ENCODE data around the gene EGFR. TPM values are rescaled to one million over a fixed set of nuclear protein-coding genes. Genes with fewer than 3 reads are reported as not detected.

EGFR gene
- polyA plus RNA-seq, 1 experiment = 62.6 TPM

GRCh38 chr7:55013851-55014250, 5.0 kb upstream of the EGFR start:
- CTCF ChIA-PET = interaction anchor here (1.4 kb wide), 1 partner anchor 241 kb away, joined by 4 read pairs; no protein-coding TSS in a partner anchor
- TF ChIP-seq CTCF (IDR thresholded peaks at IDR 0.05; ENCODE audit: low read depth, low read length) = no peak
- POLR2A ChIA-PET = interaction anchor here (0.9 kb wide), 1 partner anchor 72 kb away, joined by 3 read pairs; no protein-coding TSS in a partner anchor
- DNase-seq (ENCODE audit: low read depth, low spot score) = no peak
- no peaks in the 10 kb centered on the region for H3K27me3 ChIP-seq (ENCODE audit: control insufficient read depth, insufficient read depth, low read length)
- no peak overlapping the region for H3K4me3 ChIP-seq (ENCODE audit: low read depth, low read length)
- H3K9me3 ChIP-seq (ENCODE audit: control insufficient read depth, insufficient read depth, low read length) = no peaks in the 10 kb centered on the region; the same call in 1 of the 2 replicates
- no peak overlapping the region for H3K27ac ChIP-seq (ENCODE audit: low read depth, low read length)

GRCh38 chr7:55016061-55016745, 2.6 kb upstream of the EGFR start:
- Histone ChIP-seq H3K27me3 (ENCODE audit: control insufficient read depth, insufficient read depth, low read length) (no peaks in the 10 kb centered on the region), H3K9me3 (ENCODE audit: control insufficient read depth, insufficient read depth, low read length) (no peaks in the 10 kb centered on the region; the same call in 1 of the 2 replicates), H3K4me3 (ENCODE audit: low read depth, low read length) (no peak overlapping the region), H3K27ac (ENCODE audit: low read depth, low read length) (no peak overlapping the region)
- ChIA-PET POLR2A (no interaction called here), CTCF (interaction anchor here (1.6 to 4.6 kb wide), 3 partner anchors 228 to 242 kb away, joined by 4 to 30 read pairs (median 18); no protein-coding TSS in a partner anchor)
- TF ChIP-seq CTCF (IDR thresholded peaks at IDR 0.05; ENCODE audit: low read depth, low read length) = no peak
- DNase-seq (ENCODE audit: low read depth, low spot score) = no peak

- no peak for TF ChIP-seq CTCF (IDR thresholded peaks at IDR 0.05; ENCODE audit: low read depth, low read length)
- no peaks in the 10 kb centered on the region for H3K27me3 ChIP-seq (ENCODE audit: control insufficient read depth, insufficient read depth, low read length)
- ChIA-PET POLR2A (no interaction called here), CTCF (interaction anchor here (1.6 to 4.6 kb wide), 3 partner anchors 228 to 243 kb away, joined by 4 to 30 read pairs (median 18); no protein-coding TSS in a partner anchor)
- H3K27ac ChIP-seq (ENCODE audit: low read depth, low read length) = no peak overlapping the region
- no peaks in the 10 kb centered on the region; the same call in 1 of the 2 replicates for H3K9me3 ChIP-seq (ENCODE audit: control insufficient read depth, insufficient read depth, low read length)
- no peak overlapping the region for H3K4me3 ChIP-seq (ENCODE audit: low read depth, low read length)
- no peak for DNase-seq (ENCODE audit: low read depth, low spot score)
These were observed 2.1 kb upstream of the EGFR start for GRCh38 chr7:55016746-55017090.

- ChIA-PET POLR2A (interaction anchor here (1.1 to 1.5 kb wide), 4 partner anchors 103 to 229 kb away, joined by 3 read pairs; no protein-coding TSS in a partner anchor), CTCF (interaction anchor here (4.4 to 4.6 kb wide), 2 partner anchors 229 to 237 kb away, joined by 18 to 30 read pairs; no protein-coding TSS in a partner anchor)
- Histone ChIP-seq H3K27ac (ENCODE audit: low read depth, low read length) (no peak overlapping the region), H3K9me3 (ENCODE audit: control insufficient read depth, insufficient read depth, low read length) (no peaks in the 10 kb centered on the region; the same call in 1 of the 2 replicates), H3K27me3 (ENCODE audit: control insufficient read depth, insufficient read depth, low read length) (no peaks in the 10 kb centered on the region), H3K4me3 (ENCODE audit: low read depth, low read length) (no peak overlapping the region; the same call in 1 of the 2 replicates)
- no peak for DNase-seq (ENCODE audit: low read depth, low spot score)
- no peak for TF ChIP-seq CTCF (IDR thresholded peaks at IDR 0.05; ENCODE audit: low read depth, low read length)
These were observed 976 bp upstream of the EGFR start for GRCh38 chr7:55017841-55018240.

- Histone ChIP-seq H3K27ac (ENCODE audit: low read depth, low read length) (peak overlapping the region; percentile 47), H3K4me3 (ENCODE audit: low read depth, low read length) (peak overlapping the region; percentile 77), H3K9me3 (ENCODE audit: control insufficient read depth, insufficient read depth, low read length) (no peaks in the 10 kb centered on the region; the same call in 1 of the 2 replicates), H3K27me3 (ENCODE audit: control insufficient read depth, insufficient read depth, low read length) (no peaks in the 10 kb centered on the region)
- CTCF ChIA-PET = interaction anchor here (1.0 to 4.6 kb wide), 5 partner anchors 231 to 246 kb away, joined by 3 to 30 read pairs (median 3); no protein-coding TSS in a partner anchor
- POLR2A ChIA-PET = interaction anchor here (0.5 to 2.4 kb wide), 10 partner anchors 22 to 236 kb away, joined by 3 to 10 read pairs (median 3); no protein-coding TSS in a partner anchor
- no peak for DNase-seq (ENCODE audit: low read depth, low spot score)
- TF ChIP-seq CTCF (IDR thresholded peaks at IDR 0.05; ENCODE audit: low read depth, low read length) = no peak
These were observed 424 bp downstream of the EGFR start for GRCh38 chr7:55019191-55019690.
